Measurements from ENCODE around the gene CRIP1. TPM values are rescaled to one million over a fixed set of nuclear protein-coding genes. Genes with fewer than 3 reads are reported as not detected.

Gene CRIP1
- total RNA-seq, 4 donors from 2014 or later: 26.4 to 77.8 (median 33.5) TPM

GRCh38 chr14:105439710-105440553 is 46.8 kb upstream of the CRIP1 start:
- Histone ChIP-seq H3K36me3 (peaks cover 0 to 52% (median 0%) of the 10 kb centered on the region in 3 donors), H3K4me1 (peaks cover 0 to 25% (median 0%) of the 10 kb centered on the region in 4 donors), H3K27ac (no peak overlapping the region), H3K4me3 (no peak overlapping the region), H3K9me3 (no peaks in the 10 kb centered on the region), H3K27me3 (no peaks in the 10 kb centered on the region)
- no peak for TF ChIP-seq POLR2A (IDR thresholded peaks at IDR 0.05)
- no peak for TF ChIP-seq EP300 (IDR thresholded peaks at IDR 0.05)
- no peak for TF ChIP-seq CTCF (IDR thresholded peaks at IDR 0.05)
- DNase-seq (ENCODE audit: low spot score in 2 of 2): no peak
- 91% methylated on average over 20 to 32 of the region's 33 CpGs for WGBS, 2 donors

DNA sequence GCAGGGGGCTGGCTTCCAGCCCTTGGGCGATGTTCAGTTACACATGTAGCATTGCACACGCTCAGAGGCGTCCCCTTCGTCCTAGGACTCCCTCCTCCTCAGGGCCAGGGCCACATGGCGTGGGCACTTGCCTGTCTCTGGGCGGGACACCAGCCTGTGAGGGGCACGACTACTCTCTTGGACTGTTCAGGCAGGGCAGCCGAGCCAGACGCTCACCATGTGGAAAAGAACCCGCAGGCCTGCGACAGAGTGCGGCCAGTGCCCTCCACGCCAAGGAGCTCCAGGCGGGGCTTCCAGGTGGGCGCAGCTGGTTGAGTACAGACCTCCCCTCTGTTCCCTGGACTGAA is 46.2 kb upstream of the CRIP1 start:
- Histone ChIP-seq H3K27me3 (no peaks in the 10 kb centered on the region), H3K27ac (no peak overlapping the region), H3K9me3 (no peaks in the 10 kb centered on the region), H3K4me1 (peaks cover 0 to 22% (median 0%) of the 10 kb centered on the region in 4 donors), H3K36me3 (peaks cover 0 to 57% (median 0%) of the 10 kb centered on the region in 3 donors), H3K4me3 (no peak overlapping the region)
- WGBS, 2 donors: 87 to 96% methylated on average over 6 to 7 of the region's 15 CpGs
- TF ChIP-seq CTCF (IDR thresholded peaks at IDR 0.05): no peak
- TF ChIP-seq EP300 (IDR thresholded peaks at IDR 0.05): no peak
- TF ChIP-seq POLR2A (IDR thresholded peaks at IDR 0.05): no peak
- no peak for DNase-seq (ENCODE audit: low spot score in 2 of 2)

- Histone ChIP-seq H3K4me3 (no peak overlapping the region), H3K27ac (no peak overlapping the region), H3K27me3 (no peaks in the 10 kb centered on the region), H3K9me3 (no peaks in the 10 kb centered on the region), H3K4me1 (peaks cover 0 to 22% (median 0%) of the 10 kb centered on the region in 4 donors), H3K36me3 (peaks cover 0 to 60% (median 0%) of the 10 kb centered on the region in 3 donors)
- WGBS, 2 donors: 91 to 94% methylated on average over 4 to 6 of the region's 9 CpGs
- no peak for DNase-seq (ENCODE audit: low spot score in 2 of 2)
- TF ChIP-seq POLR2A (IDR thresholded peaks at IDR 0.05) (no peak), EP300 (IDR thresholded peaks at IDR 0.05) (no peak), CTCF (IDR thresholded peaks at IDR 0.05) (no peak)
Observed at GRCh38 chr14:105440992-105441391, 45.7 kb upstream of the CRIP1 start.

- Histone ChIP-seq H3K9me3 (no peaks in the 10 kb centered on the region), H3K4me1 (peaks cover 0 to 15% (median 0%) of the 10 kb centered on the region in 4 donors), H3K27me3 (no peaks in the 10 kb centered on the region), H3K27ac (no peak overlapping the region), H3K4me3 (no peak overlapping the region), H3K36me3 (peaks cover 0 to 65% (median 0%) of the 10 kb centered on the region in 3 donors)
- WGBS, 2 donors: 79% methylated on average over 17 of the region's 17 CpGs
- no peak for DNase-seq (ENCODE audit: low spot score in 2 of 2)
- TF ChIP-seq POLR2A (IDR thresholded peaks at IDR 0.05) (no peak), CTCF (IDR thresholded peaks at IDR 0.05) (no peak), EP300 (IDR thresholded peaks at IDR 0.05) (no peak)
Observed at GRCh38 chr14:105442125-105442524, 44.6 kb upstream of the CRIP1 start.

DNA sequence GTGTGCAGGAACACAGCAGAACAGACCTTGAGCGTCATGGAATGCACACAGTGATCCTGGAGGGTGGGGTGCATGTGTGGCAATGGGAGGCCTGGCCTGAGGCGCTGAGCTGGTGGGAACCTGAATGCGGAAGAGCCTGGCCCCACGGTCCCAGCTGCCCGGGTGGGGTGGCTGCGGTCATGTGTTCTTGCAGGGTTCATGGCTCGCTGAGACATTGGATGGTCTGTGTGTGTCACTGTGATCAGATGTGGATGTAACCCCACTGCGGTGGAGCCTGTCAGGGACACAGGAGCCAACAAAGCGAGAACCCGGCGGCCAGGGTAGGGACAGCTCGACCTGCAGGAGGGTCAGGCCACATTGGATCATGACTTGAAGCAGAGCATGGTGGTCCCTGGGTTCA is 43.9 kb upstream of the CRIP1 start:
- Histone ChIP-seq H3K4me1 (peaks cover 0 to 13% (median 0%) of the 10 kb centered on the region in 4 donors), H3K27me3 (no peaks in the 10 kb centered on the region), H3K9me3 (no peaks in the 10 kb centered on the region), H3K36me3 (peaks cover 0 to 63% (median 0%) of the 10 kb centered on the region in 3 donors), H3K27ac (no peak overlapping the region), H3K4me3 (no peak overlapping the region)
- 85 to 86% methylated on average over 12 of the region's 12 CpGs for WGBS, 2 donors
- DNase-seq (ENCODE audit: low spot score in 2 of 2): no peak
- TF ChIP-seq EP300 (IDR thresholded peaks at IDR 0.05) (no peak), CTCF (IDR thresholded peaks at IDR 0.05) (no peak), POLR2A (IDR thresholded peaks at IDR 0.05) (no peak)

Measured in tibial nerve (tissue), 4 donors.